Left ventricle myocardium inferior (tissue), 1 donor: ENCODE measurements around the gene RAET1G. TPM values are rescaled to one million over a fixed set of nuclear protein-coding genes. Genes with fewer than 3 reads are reported as not detected.

Experiments used
- DNase-seq: peaks from one replicate; pipeline ENCODE4 v3.0.0-alpha.2; 2020
- H3K27ac ChIP-seq: fragments of 200-600 bp; replicated peaks from 2 replicates; pipeline ENCODE4 v1.8.0; 2021
- H3K27me3 ChIP-seq: fragments of 200-600 bp; 2 replicates; pipeline ENCODE4 v1.8.0; 2021; ENCODE audit warnings: low read depth
- H3K36me3 ChIP-seq: fragments of 200-600 bp; 2 replicates; pipeline ENCODE4 v1.8.0; 2021
- H3K4me1 ChIP-seq: fragments of 200-600 bp; 2 replicates; pipeline ENCODE4 v1.8.0; 2021
- H3K4me3 ChIP-seq: fragments of 200-600 bp; 2 replicates; pipeline ENCODE4 v1.8.0; 2021; ENCODE audit warnings: mild to moderate bottlenecking, moderate library complexity
- H3K9me3 ChIP-seq: fragments of 200-600 bp; replicated peaks from 2 replicates; pipeline ENCODE4 v1.8.0; 2021
- CTCF ChIP-seq: fragments of 200-600 bp; IDR thresholded peaks from 2 replicates; pipeline ENCODE4 v1.8.0; 2021; ENCODE audit warnings: antibody characterized with exemption, mild to moderate bottlenecking, borderline replicate concordance
- intact Hi-C: fragments of 100-400 bp; cut with micrococcal nuclease; formaldehyde crosslinking; loops from one replicate; pipeline ENCODE4 v1.11.0; 2022
- total RNA-seq: library from RNA; stranded (reverse); fragmentation: NEBNext Ultra II Directional; extraction: Animal tissue kit (Norgen Biotek cat#: 25700); gene quantifications from one replicate; pipeline ENCODE4 v1.2.1, GENCODE V29; 2021
- donor health status: DM: no; HTN: yes; CAD: no; lungs with severe emphysema.

Gene RAET1G
- total RNA-seq, 1 donor from 2014 or later, result 0.19 TPM

GRCh38 chr6:149884215-149884614 is 38.7 kb downstream of the RAET1G start:
- peaks cover 7% of the 10 kb centered on the region for H3K4me1 ChIP-seq
- intact Hi-C loops, result no loop called here
- no peak for TF ChIP-seq CTCF
- H3K9me3 ChIP-seq, result no peaks in the 10 kb centered on the region
- peak overlapping the region; percentile 18 for H3K4me3 ChIP-seq
- no peaks in the 10 kb centered on the region for H3K27me3 ChIP-seq
- H3K27ac ChIP-seq, result no peak overlapping the region
- no peaks in the 10 kb centered on the region for H3K36me3 ChIP-seq
- DNase-seq, result no peak

GRCh38 chr6:149881860-149882259 is 41.1 kb downstream of the RAET1G start:
- no peaks in the 10 kb centered on the region for H3K27me3 ChIP-seq
- TF ChIP-seq CTCF, result no peak
- H3K36me3 ChIP-seq, result no peaks in the 10 kb centered on the region
- no peak overlapping the region for H3K27ac ChIP-seq
- DNase-seq, result no peak
- H3K4me3 ChIP-seq, result no peak overlapping the region
- intact Hi-C loops, result no loop called here
- peaks cover 7% of the 10 kb centered on the region for H3K4me1 ChIP-seq
- no peaks in the 10 kb centered on the region for H3K9me3 ChIP-seq

- Histone ChIP-seq H3K4me3 (no peak overlapping the region), H3K27ac (no peak overlapping the region), H3K9me3 (no peaks in the 10 kb centered on the region), H3K4me1 (peaks cover 7% of the 10 kb centered on the region), H3K27me3 (no peaks in the 10 kb centered on the region), H3K36me3 (no peaks in the 10 kb centered on the region)
- intact Hi-C loops, result no loop called here
- DNase-seq, result no peak
- no peak for TF ChIP-seq CTCF
Measured at GRCh38 chr6:149881066-149881766, 41.7 kb downstream of the RAET1G start.

GRCh38 chr6:149877659-149878058 is 45.3 kb downstream of the RAET1G start:
- Histone ChIP-seq H3K4me1 (no peaks in the 10 kb centered on the region), H3K9me3 (peaks cover 6% of the 10 kb centered on the region), H3K4me3 (no peak overlapping the region), H3K27me3 (no peaks in the 10 kb centered on the region), H3K36me3 (no peaks in the 10 kb centered on the region), H3K27ac (no peak overlapping the region)
- intact Hi-C loops, result no loop called here
- no peak for TF ChIP-seq CTCF
- no peak for DNase-seq

- Histone ChIP-seq H3K9me3 (peaks cover 13% of the 10 kb centered on the region), H3K27ac (no peak overlapping the region), H3K27me3 (no peaks in the 10 kb centered on the region), H3K36me3 (no peaks in the 10 kb centered on the region), H3K4me3 (no peak overlapping the region), H3K4me1 (no peaks in the 10 kb centered on the region)
- intact Hi-C loops, result no loop called here
- no peak for DNase-seq
- TF ChIP-seq CTCF, result no peak
Measured at GRCh38 chr6:149876241-149876933, 46.5 kb downstream of the RAET1G start.
